K562 (cell line): ENCODE measurements around the gene C19orf44. TPM values are rescaled to one million over a fixed set of nuclear protein-coding genes. Genes with fewer than 3 reads are reported as not detected.

Experiments used
- ATAC-seq: fragments of 200-7000 bp; cut with Tn5 transposase; 3 replicates; pipeline ENCODE4 v1.9.1; 2020; ENCODE audit warnings: moderate library complexity
- BruUV-seq: library from RNA; stranded (reverse); fragments of 400-500 nt; replicated peaks from 2 replicates; lab custom pipeline; 2021; lab: Mats Ljungman, UMichigan
- CTCF ChIA-PET: fragments of 300-600 bp; formaldehyde crosslinking; extraction: SDS; loops from one replicate; lab custom pipeline; 2021; ENCODE audit warnings: low intra/inter-chr PET ratio; lab: Yijun Ruan, JAX
- POLR2A ChIA-PET: fragments of 300-600, 350-650 bp; sonication (Branson Sonifier 250); formaldehyde crosslinking; extraction: SDS; loops from one replicate; lab custom pipeline; 2021; ENCODE audit warnings: antibody characterized with exemption, inconsistent platforms; lab: Yijun Ruan, JAX
- DNase-seq, 4 experiments: peaks; one replicate each; pipeline versions ENCODE4 v3.0.0 to v3.0.0-alpha.2; 2011 to 2018; ENCODE audit warnings: low spot score in 3 of 4, mixed read lengths in 3 of 4; ENCODE audit errors: extremely low read depth in 1 of 4
- FAIRE-seq: peaks from 2 replicates; lab custom pipeline; 2011; peaks lifted over from hg19 to GRCh38; lab: Jason Lieb, UNC
- H2AFZ ChIP-seq: 2 replicates; pipeline ENCODE4 v1.6.0; 2011; ENCODE audit warnings: low read depth, low read length, control low read depth, inconsistent platforms
- H3K27ac ChIP-seq: fragments of 200-600 bp; 3 replicates; pipeline ENCODE4 v1.8.0; 2011; ENCODE audit warnings: low read depth, mild to moderate bottlenecking, control low read depth, inconsistent platforms, low read length, moderate library complexity, mixed read lengths; ENCODE audit errors: extremely low read depth
- H3K27me3 ChIP-seq, 2 experiments: fragments of 300-600 bp in 1 of 2; 2 replicates in 1 of 2; 3 replicates in 1 of 2; pipeline versions ENCODE4 v1.6.0 to v1.8.0; 2011; ENCODE audit warnings: inconsistent platforms in 2 of 2, low read length in 2 of 2, mild to moderate bottlenecking in 1 of 2, mixed read lengths in 1 of 2, moderate library complexity in 1 of 2; ENCODE audit not compliant: control insufficient read depth in 2 of 2, insufficient read depth in 2 of 2
- H3K36me3 ChIP-seq: fragments of 300-600 bp; 3 replicates; pipeline ENCODE4 v1.8.0; 2011; ENCODE audit warnings: mild to moderate bottlenecking, low read length, inconsistent platforms; ENCODE audit not compliant: control insufficient read depth, insufficient read depth
- H3K4me1 ChIP-seq, 2 experiments: fragments of 200-600 bp in 1 of 2; replicated peaks in 1 of 2; 2 replicates in 1 of 2; 3 replicates in 1 of 2; pipeline versions ENCODE4 v1.5.1 to v1.8.0; 2011; ENCODE audit warnings: inconsistent platforms in 2 of 2, low read length in 2 of 2, mild to moderate bottlenecking in 1 of 2, mixed read lengths in 1 of 2, moderate library complexity in 1 of 2; ENCODE audit not compliant: control insufficient read depth in 2 of 2, insufficient read depth in 2 of 2
- H3K4me2 ChIP-seq: 2 replicates; pipeline ENCODE4 v1.6.1; 2011; ENCODE audit warnings: low read length, control low read depth, inconsistent platforms, mixed read lengths; ENCODE audit not compliant: insufficient read depth
- H3K4me3 ChIP-seq: fragments of 200-600 bp; sonication (generic), shearing (Covaris generic); 2 replicates; pipeline ENCODE4 v1.5.1; 2016; ENCODE audit warnings: control low read depth, inconsistent platforms
- H3K79me2 ChIP-seq: fragments of 200-600 bp; 3 replicates; pipeline ENCODE4 v1.8.0; 2011; ENCODE audit warnings: low read length, inconsistent platforms; ENCODE audit not compliant: control insufficient read depth, insufficient read depth
- H3K9ac ChIP-seq, 2 experiments: 2 replicates each; pipeline versions ENCODE4 v1.6.0 to v1.6.1; 2011; ENCODE audit warnings: low read depth in 2 of 2, low read length in 2 of 2, control low read depth in 1 of 2, inconsistent platforms in 1 of 2, mild to moderate bottlenecking in 1 of 2, mixed read lengths in 1 of 2; ENCODE audit not compliant: insufficient read depth in 1 of 2
- H3K9me1 ChIP-seq: one replicate; pipeline ENCODE4 v1.6.0; 2011; ENCODE audit warnings: inconsistent platforms, mild to moderate bottlenecking, low read length, moderate library complexity; ENCODE audit not compliant: control insufficient read depth, insufficient read depth
- H3K9me3 ChIP-seq: replicated peaks from 2 replicates; pipeline ENCODE4 v1.5.1; 2011; ENCODE audit warnings: low read depth, low read length, inconsistent platforms; ENCODE audit not compliant: control insufficient read depth, insufficient read depth
- H4K20me1 ChIP-seq: replicated peaks from 2 replicates; pipeline ENCODE4 v1.6.1; 2011; ENCODE audit warnings: low read length, inconsistent platforms, mixed read lengths; ENCODE audit not compliant: control insufficient read depth, insufficient read depth
- BCL6 ChIP-seq: fragments of 250-450 bp; sonication (Bioruptor Pico); IDR thresholded peaks from 2 replicates; pipeline ENCODE4 v1.4.0; 2020
- GTF2A2 ChIP-seq: IDR thresholded peaks from 2 replicates; pipeline ENCODE4 v1.6.1; 2016; ENCODE audit warnings: mild to moderate bottlenecking, missing genetic modification characterization, missing compliant biosample characterization
- HNRNPK ChIP-seq: fragments of 200-400 bp; formaldehyde crosslinking; IDR thresholded peaks from one replicate; pipeline ENCODE4 v1.6.1; 2018; ENCODE audit warnings: mild to moderate bottlenecking, low read depth, low read length; ENCODE audit not compliant: poor library complexity, severe bottlenecking
- LARP7 ChIP-seq: fragments of 450-650 bp; IDR thresholded peaks from 2 replicates; pipeline ENCODE4 v1.6.1; 2016
- PHF8 ChIP-seq: fragments of 200-600 bp; sonication (generic); IDR thresholded peaks from 2 replicates; pipeline ENCODE4 v1.6.1; 2012; ENCODE audit warnings: mixed run types, mild to moderate bottlenecking, inconsistent platforms, low read length, moderate library complexity, borderline replicate concordance
- PML ChIP-seq: IDR thresholded peaks from 2 replicates; pipeline ENCODE4 v1.6.1; 2012; ENCODE audit warnings: low read length, inconsistent platforms
- PTTG1 ChIP-seq: fragments of 450-650 bp; IDR thresholded peaks from 2 replicates; pipeline ENCODE4 v1.6.1; 2016; ENCODE audit warnings: low read depth, mild to moderate bottlenecking, missing genetic modification characterization, missing compliant biosample characterization
- SETDB1 ChIP-seq: IDR thresholded peaks from one replicate; pipeline ENCODE4 v1.6.1; 2012; ENCODE audit warnings: low read length, control low read depth, inconsistent platforms
- SMAD2 ChIP-seq: fragments of 150-350 bp; IDR thresholded peaks from 2 replicates; pipeline ENCODE4 v1.6.1; 2014; ENCODE audit warnings: low read depth, mild to moderate bottlenecking, low read length
- SMARCA5 ChIP-seq: fragments of 450-650 bp; IDR thresholded peaks from 2 replicates; pipeline ENCODE4 v1.6.1; 2016
- SMARCC2 ChIP-seq: fragments of 450-650 bp; IDR thresholded peaks from 2 replicates; pipeline ENCODE4 v1.6.1; 2017; ENCODE audit warnings: antibody characterized with exemption, moderate library complexity, mild to moderate bottlenecking, low read depth
- ZNF584 ChIP-seq: fragments of 200-800 bp; sonication (Bioruptor generic); IDR thresholded peaks from 2 replicates; pipeline ENCODE4 v1.6.1; 2016; ENCODE audit warnings: low read depth, mild to moderate bottlenecking, missing genetic modification characterization, missing compliant biosample characterization
- WGBS: fragments of 100-300 bp; shearing (Covaris generic); methylation state at CpG from one replicate; pipeline ENCODE4 v1.1.6; 2016; ENCODE audit warnings: low coverage, mixed read lengths; ENCODE audit not compliant: insufficient coverage; ENCODE audit errors: missing lambda C conversion rate; 5-methylcytosine and 5-hydroxymethylcytosine counted together
- in situ Hi-C: fragments of 300-500 bp; cut with MboI; formaldehyde crosslinking; loops from 4 replicates; pipeline ENCODE4 v1.15.0; 2018; ENCODE audit warnings: inconsistent platforms, mixed read lengths
- intact Hi-C: fragments of 100-400 bp; cut with micrococcal nuclease; formaldehyde crosslinking; loops from 2 replicates; pipeline ENCODE4 v1.14.2; 2022
- polyA plus RNA-seq, 8 experiments: library from polyadenylated mRNA; depleted of rRNA in 4 of 8; stranded (reverse) in 5 of 8; unstranded in 3 of 8; fragments of >200 nt; fragmentation: Nextera tagmentation in 2 of 8; fragmentation: Illumina TruSeq in 1 of 8; extraction: Ambion mirVana in 2 of 8; extraction: Trizol in 1 of 8; gene quantifications; 2 replicates each; pipeline versions ENCODE4 v1.2.1 to v1.2.3, GENCODE V29; 2011 to 2014; ENCODE audit warnings: inconsistent platforms in 1 of 8, missing spikeins in 1 of 8
- total RNA-seq, 7 experiments: library from RNA; depleted of rRNA in 6 of 7; stranded (reverse); fragments of >200 nt in 6 of 7; fragmentation: Illumina TruSeq in 2 of 7; extraction: Trizol in 2 of 7; gene quantifications; 2 replicates each; pipeline versions ENCODE4 v1.2.1 to v1.2.3, GENCODE V29; 2011 to 2021; ENCODE audit warnings: low replicate concordance in 1 of 7

The C19orf44 gene
- total and polyA plus RNA-seq, 9 of the 15 experiments (the other 6 are each of a cell fraction or from before 2014, with no cell fraction given), result 0.41 to 7.7 (median 3.5) TPM

- H3K4me2 ChIP-seq, result no peak overlapping the region
- no peaks in the 10 kb centered on the region for H3K9me1 ChIP-seq
- no peaks in the 10 kb centered on the region for H3K79me2 ChIP-seq
- TF ChIP-seq SMARCC2 (no peak), BCL6 (CRISPR knock-in tag) (no peak), SMAD2 (no peak), PTTG1 (tag) (no peak), PML (no peak), GTF2A2 (tag) (no peak), PHF8 (no peak), SMARCA5 (no peak), SETDB1 (no peak), ZNF584 (no peak), LARP7 (no peak), HNRNPK (no peak)
- H3K27me3 ChIP-seq, result no peaks in the 10 kb centered on the region
- in situ Hi-C loops (no loop called here), intact Hi-C loops (no loop called here)
- no peak for FAIRE-seq
- ChIA-PET POLR2A (no interaction called here), CTCF (no interaction called here)
- no TSS peak for BruUV-seq
- H3K9ac ChIP-seq, result peak overlapping the region in 1 of 2 experiments; percentile 40; a peak in 1 of 4 replicates
- ATAC-seq, result no peak
- DNase-seq, result peak in 1 of 4 experiments; percentile 7
- no peaks in the 10 kb centered on the region for H3K9me3 ChIP-seq
- H4K20me1 ChIP-seq, result no peaks in the 10 kb centered on the region; the same call in 1 of the 2 replicates
- no peaks in the 10 kb centered on the region for H3K4me1 ChIP-seq
- H3K36me3 ChIP-seq, result peaks cover 69% of the 10 kb centered on the region; the same call in 2 of the 3 replicates
- WGBS, result 93% methylated on average over 7 of the region's 8 CpGs
- no peak overlapping the region for H2AFZ ChIP-seq
- H3K27ac ChIP-seq, result no peak overlapping the region
- no peak overlapping the region for H3K4me3 ChIP-seq
Observed at GRCh38 chr19:16554776-16555175, 58.6 kb downstream of the C19orf44 start.
